Renal cortical epithelial cell (primary cell): ENCODE results near the gene MEIOB. TPM values are rescaled to one million over a fixed set of nuclear protein-coding genes. Genes with fewer than 3 reads are reported as not detected.
"Not testable (repeated sequence)": the region's sequence is repeated elsewhere in the genome, so short reads cannot be mapped to it uniquely, and the experiment has no call there.

ENCODE experiments used
- DNase-seq: peaks from one replicate; pipeline ENCODE4 v3.0.0-alpha.2; 2011; ENCODE audit warnings: low read depth
- total RNA-seq: library from RNA; depleted of rRNA; stranded (reverse); fragments of >200 nt; gene quantifications from 2 replicates; pipeline ENCODE4 v1.2.3, GENCODE V29; 2014

MEIOB gene, protein sequence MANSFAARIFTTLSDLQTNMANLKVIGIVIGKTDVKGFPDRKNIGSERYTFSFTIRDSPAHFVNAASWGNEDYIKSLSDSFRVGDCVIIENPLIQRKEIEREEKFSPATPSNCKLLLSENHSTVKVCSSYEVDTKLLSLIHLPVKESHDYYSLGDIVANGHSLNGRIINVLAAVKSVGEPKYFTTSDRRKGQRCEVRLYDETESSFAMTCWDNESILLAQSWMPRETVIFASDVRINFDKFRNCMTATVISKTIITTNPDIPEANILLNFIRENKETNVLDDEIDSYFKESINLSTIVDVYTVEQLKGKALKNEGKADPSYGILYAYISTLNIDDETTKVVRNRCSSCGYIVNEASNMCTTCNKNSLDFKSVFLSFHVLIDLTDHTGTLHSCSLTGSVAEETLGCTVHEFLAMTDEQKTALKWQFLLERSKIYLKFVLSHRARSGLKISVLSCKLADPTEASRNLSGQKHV
- 0.15 and 2.6 TPM in 2 replicates for total RNA-seq

DNA sequence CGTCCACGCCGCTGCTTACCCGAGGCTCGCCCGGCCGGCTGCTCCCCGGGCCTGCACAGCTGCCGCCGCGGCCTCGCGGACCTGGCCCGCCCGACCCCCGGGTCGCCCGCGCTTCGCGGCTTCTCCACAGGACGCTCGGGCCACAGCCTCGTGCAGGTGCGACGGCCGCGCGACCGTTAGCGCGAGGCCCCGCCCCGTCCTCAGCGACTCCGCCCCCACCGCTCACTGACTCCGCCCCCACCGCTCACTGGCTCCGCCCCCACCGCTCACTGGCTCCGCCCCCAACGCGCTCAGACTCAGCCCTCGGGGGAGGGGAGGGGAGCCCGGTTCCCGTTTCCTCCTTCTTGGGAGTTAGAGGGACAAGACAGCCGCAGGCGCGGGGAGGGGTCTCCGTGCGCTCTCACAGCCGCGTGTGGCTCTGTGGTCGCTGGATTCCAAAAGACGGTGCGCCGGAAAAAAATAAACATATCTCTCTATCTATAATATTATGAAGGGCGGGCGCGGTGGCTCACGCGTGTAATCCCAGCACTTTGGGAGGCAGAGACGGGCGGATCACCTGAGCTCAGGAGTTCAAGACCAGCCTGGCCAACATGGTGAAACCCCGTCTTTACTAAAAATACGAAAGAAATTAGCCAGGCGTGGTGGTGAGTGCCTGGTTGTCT is at the start of gene MEIOB:
TSS of gene MEIOB (minus strand) at position 191 of the 662 bp plus-strand sequence. CDS start 3,989 bp downstream, outside the sequence.
- no peak for DNase-seq

DNA sequence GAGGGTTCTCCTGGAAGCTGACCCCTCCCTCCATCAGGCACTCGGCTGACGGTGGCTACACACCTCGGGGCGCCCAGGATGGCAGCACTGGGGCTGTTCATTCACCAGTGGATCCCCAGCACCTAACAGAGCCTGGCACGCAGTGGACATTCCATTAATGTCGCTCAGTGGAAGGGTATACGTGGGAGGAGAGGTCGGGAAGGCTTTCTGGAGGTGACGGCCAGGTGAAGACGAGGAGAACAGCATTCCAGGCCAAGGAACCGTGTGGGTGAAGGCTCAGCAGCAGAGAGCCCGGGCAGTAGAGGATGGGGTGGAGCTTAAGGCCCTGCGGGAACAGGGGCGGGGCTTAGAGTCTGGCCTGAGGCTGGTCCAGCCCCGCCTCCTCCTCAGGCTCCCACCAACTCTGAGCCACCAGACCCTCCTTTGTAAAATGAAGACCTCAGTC is 48.8 kb upstream of the MEIOB start:
- no peak for DNase-seq

DNA sequence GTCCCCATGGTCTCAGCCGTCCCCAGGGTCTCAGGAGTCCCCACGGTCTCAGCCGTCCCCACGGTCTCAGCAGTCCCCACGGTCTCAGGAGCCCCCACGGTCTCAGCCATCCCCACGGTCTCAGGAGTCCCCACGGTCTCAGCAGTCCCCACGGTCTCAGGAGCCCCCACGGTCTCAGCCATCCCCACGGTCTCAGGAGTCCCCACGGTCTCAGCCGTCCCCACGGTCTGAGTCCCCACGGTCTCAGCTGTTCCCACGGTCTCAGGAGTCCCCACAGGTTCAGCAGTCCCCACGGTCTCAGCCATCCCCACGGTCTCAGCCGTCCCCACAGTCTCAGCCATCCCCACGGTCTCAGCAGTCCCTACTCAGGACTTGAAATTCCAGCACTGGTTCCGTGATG is 48.2 kb upstream of the MEIOB start:
- DNase-seq = not testable (repeated sequence)

DNA sequence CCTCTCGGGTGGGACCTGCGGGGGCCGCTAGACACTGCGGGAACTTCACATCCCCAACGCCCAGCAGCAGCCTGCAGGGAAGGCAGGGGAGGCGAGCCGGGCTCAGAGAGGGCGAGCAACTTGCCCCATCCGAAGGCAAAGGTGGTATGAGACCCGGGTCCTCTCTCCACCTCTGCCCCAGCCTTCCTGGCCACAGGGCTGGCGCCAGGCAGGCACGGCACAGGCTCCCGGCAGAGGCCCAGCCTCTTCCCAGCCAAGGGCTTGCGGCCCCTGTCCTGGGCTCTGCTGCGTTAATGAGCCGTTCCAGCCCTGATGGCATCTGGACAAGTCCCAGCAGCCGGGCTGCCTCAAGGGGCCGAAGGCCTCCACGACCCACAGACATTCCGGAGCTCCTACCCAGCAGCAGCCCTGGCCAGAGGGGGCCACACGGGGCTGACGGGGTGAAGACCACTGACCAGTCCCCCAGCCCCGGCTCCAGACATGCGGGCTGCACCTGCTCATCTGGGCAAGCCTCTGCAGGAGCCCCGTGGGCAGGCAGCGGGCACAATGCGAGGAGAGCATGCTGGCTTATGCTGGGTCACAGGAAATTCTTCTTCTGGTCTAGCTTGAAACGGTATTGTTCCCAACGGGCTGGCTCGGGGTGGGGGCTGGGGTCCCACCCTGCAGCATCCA is 47.5 kb upstream of the MEIOB start:
- DNase-seq = no peak

DNA sequence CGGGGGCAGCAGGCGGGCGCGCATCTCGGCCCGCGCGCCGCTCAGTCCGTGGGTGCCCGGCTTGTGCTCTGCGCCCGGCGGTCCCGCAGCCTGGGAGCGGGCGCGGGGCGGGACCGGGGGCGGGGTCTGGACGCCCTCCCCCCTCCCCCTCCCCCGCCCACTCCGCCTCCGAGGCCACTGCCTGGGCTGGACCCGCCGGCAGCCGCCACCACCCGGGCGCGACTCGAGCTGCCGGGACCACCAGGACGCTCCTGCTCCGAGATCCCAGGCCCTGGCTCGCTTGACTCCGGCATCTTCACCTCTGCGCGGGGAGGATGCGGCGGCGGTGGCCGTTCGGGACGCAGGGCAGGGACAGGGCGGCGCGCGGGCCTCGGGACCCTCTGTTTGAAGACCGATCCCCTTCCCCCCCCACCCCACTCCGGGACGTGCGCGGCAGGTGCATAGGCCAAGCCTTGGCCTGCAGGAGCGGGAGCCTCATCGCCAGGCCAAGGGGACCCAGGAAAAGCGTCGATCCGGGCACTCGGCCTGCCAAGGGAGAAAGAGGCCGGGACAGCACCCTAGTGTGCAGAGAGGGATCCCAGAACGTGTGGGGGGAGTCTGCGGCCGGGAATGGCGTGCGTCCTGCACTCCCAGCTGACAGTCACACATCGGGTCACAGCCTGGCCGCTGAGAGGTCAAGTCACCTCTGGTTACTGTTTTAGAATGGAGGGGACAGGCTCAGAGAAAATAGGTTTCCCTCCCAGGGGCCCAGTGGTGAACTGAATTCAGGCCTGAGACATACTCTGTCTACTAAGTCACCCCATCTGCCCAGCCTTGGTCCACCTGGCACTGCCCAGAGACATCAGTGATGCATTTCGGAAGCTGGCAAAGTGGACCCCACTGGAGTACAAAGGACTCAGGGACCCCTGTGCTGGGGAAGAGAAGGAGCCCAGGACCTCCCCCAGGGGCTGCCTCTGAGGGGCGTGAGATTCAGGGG is 46.7 kb upstream of the MEIOB start, which contains the start of gene HS3ST6:
TSS of gene HS3ST6 (minus strand) at position 65 of the 976 bp plus-strand sequence. CDS start 92 bp downstream, outside the sequence.
- no peak for DNase-seq

DNA sequence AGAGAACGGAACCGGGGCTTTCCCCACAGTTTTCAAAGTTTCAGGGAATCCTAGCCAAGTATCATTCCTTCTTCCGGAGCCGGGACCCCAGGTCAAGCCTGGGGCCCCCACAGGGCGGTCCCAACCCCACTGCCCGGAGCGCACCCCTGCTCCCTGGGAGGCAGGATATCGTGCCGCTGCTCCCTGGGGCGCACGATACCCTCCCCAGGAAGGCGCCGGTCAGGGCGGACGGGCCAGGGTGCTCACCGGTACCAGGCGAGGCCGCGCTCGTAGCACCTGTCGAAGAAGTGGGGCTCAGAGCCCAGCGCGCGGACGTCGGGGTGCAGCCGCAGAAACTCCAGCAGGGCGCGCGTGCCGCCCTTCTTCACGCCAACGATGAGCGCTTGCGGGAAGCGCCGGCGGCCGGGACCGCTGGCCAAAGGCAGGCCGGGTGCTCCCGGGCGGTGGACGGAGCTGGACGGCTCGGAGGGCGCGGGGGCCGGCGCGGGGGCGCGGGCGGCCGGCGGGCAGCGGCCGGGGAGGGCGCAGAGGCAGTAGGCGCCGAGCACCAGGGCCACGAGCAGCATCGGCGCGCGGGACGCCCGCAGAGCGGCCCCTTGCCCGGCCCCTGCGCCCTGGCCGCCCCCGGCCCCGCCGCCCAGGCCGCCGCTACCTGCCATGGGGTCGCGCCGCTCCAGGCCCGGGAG is 45.8 kb upstream of the MEIOB start:
- no peak for DNase-seq

DNA sequence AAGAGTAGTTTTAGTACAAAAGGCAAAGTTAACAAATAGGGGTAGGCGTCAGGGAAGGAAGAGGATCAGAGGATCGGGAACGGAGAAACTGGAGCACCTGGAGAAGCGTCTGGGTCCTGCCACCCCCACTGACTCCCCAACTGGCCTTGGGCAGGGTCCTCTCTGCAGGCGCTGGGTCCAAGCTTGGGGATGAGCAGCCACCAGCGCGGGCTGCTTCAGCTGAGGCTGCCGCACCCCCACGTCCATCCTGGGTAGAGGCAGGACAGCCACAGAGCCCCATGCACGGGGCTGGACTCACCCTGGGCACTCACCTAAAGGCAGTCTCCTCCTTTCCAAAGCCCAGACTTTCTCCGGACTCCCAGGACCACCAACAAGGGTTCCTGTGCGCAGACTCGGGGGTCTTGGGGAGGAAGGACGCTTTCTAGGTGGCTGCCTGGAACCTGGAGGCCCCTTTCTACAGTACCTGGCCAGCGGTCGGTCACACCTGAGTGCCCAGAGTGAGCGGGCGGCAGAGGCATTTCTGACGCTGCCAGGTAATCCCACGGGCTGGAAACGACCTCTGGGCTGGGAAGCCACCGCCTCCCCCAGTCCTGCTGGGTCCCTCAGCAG is 45.2 kb upstream of the MEIOB start:
- DNase-seq = no peak

DNA sequence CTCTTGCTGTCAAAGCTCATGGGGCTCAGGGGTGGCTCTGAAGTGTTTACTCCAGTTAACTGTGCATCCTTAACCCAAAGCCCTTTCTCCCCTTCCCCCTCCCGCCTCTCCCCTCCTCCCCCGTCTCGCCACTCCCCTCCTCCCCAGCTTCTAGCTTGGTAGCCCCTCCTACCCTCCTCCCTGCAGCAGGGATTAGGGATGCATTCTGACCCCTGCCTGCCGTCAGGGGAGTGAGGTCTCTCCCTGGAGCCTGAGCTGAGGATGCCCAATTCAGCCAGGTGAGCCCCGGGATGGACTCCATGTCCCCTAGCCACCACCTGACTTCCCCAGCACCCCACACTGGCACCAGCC is 44.7 kb upstream of the MEIOB start:
- DNase-seq = no peak

DNA sequence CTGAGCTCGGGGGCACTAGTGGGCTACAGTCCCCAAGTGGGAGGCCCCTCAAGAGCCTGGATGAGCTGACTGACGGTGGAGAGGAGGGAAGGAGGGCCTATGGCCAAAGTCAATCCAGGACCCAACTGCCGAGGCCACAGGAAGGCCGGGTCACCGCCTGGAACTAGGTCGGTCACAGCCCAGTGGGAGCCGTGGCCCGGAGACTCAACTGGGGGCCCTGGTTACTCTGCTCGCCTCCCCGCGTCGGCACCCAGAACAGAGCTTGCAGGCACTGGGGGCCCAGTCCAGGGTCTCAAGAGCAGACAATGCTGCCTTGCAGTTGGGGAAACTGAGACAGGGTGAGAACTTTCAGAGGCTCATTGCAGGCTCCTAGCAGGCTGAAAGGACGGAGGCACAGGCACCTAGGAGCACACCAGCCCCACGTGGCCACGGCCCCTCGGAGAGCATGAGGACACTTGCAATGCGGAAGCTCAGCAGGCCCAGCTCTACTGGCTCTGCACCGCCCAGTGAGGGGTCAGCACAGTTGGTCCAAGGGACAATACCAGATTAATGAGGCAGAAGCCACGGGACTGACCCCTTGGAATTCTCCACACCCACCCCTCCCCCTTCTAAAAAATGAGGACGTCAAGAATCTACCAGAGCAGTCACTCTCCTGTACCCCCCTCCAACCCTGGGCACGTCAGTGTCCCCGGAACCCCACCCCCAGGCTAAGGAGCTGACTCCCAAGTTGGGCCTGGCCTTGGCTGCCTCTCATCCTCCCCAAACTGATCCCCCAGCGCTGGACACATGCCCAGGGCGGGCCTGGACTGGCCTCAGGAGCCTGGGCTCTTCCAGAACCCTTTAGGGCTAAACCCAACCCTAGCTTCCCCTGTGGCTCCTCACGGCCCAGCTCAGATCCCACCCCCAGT is 44.0 kb upstream of the MEIOB start:
- no peak for DNase-seq

DNA sequence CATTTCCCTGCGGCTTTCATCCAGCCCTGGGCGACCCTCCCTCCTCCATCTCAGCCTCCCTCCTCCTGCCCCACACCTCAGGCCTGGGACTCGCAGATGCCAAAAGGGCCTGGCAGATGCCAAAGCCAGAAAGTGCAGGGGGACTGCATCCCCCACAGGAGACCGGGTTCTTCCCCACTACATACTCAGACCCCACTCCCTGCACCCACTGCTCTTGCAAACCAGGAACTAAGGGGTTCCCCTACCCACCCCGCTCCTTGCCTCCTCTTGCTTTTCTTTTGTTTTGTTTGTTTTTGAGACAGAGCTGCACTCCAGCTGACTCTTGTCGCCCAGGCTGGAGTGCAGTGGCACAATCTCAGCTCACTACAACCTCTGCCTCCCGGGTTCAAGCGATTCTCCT is 43.0 kb upstream of the MEIOB start:
- no peak for DNase-seq

DNA sequence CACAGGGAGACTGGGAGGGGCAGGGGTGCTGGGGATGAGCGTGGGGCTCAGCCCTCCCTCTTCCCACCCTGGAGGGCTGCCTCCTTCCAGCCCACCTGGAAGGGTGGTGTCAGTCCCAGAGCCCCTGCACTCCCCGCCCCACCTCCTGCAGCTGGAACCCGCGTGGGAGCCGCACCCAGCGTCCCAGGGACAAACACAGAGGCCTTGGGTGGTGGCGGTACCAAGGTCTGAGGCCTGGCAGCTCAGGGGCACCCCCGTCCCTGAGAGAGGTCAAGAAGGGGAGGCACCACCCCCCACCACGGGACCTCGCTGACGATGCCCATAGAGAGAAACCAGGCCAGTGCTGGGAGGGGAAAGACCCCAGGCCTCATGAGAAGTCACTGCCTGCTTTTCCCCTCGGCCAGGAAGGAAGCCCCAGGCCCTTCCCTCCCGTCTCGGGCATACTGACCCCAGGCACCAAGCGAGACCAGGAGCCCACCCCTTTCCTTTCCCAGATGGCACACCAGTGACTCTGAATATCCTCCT is 42.2 kb upstream of the MEIOB start:
- no peak for DNase-seq

DNA sequence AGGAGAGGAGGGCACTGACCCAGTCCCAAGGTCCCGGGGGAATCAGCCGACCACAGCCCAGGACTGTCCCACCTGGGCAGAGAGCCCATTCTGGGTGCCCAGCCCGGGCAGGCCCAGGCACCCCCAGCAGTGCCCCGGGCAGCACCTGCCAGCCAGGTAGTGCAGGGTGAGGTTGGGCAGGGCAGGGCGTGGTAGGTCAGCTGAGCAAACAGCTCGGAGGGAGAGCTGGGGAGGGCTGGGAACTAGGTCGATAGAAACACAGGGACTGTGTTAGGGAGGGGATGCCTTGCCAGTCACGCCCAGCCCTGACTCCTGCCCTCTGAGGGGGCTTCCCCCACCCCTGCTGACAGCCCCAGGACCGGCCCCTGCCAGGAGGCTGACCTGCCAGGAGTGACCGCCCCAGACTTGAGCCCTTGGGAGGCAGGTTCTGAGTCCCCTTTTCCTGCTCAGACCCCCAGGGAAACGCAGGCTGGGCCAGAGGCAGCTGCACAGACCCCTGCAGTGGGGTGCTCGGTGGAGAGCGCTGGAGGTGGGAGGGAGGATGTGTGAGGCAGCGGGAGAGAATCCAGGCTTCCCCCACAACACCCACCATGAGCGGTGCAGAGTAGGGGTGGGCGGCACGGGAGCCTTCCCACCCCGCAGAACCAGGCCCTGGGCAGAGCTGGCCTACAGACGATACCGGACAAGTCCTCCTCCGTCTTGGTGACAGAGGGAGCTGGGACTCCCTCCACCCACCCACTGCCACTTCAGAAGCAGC is 41.5 kb upstream of the MEIOB start:
- no peak for DNase-seq

DNA sequence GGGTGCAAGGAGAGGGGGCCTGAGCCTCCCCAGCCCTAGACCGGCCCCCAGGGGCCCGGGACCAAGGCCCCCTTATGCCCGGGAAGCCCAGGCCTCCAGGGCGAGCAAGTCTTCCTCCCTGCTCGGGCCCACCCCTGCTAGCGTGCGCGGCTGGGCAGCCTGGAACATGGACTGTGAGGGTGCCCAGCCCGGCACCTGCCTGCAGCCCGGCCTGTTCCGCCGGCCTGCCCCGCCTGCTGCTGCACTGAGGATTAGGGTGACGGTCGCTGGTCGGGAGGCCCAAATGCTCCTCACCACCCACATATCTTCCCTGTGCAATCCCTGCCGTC is 40.2 kb upstream of the MEIOB start:
- DNase-seq = no peak

DNA sequence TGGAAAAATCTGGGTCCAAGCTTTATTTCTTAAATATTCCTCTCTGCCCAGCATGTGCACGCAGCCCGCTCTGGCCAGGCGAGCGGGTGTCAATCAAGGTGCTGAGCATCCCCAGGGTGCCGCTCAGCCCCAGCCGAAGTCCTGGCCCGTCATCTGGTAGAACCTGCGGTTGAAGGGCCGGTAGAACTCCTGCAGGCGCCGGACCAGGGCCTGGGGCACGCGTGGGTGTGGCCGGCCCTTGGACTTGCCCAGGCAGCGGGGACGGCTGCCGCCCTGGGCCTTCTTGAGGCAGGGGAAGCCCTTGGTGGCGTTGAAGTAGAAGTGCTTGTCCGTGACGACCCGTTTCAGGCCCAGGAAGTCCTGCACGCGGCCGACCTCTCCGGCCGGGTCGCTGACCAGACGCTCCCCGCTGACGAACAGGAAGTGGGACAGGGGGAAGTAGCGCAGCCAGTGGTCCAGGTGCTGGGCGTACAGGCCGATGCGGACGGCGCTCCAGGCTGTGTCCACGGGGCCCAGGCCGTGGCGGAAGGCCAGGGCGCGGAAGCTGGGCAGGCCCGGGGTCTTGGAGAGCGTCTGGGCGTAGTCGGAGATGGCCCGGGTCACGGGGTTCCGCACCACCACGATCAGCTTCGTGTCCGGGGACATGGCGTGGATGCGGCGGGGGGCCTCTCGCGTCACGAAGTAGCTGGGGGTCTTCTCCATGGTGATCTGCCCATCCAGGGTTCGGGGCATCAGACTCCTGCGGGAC is 39.7 kb upstream of the MEIOB start:
- DNase-seq = no peak

DNA sequence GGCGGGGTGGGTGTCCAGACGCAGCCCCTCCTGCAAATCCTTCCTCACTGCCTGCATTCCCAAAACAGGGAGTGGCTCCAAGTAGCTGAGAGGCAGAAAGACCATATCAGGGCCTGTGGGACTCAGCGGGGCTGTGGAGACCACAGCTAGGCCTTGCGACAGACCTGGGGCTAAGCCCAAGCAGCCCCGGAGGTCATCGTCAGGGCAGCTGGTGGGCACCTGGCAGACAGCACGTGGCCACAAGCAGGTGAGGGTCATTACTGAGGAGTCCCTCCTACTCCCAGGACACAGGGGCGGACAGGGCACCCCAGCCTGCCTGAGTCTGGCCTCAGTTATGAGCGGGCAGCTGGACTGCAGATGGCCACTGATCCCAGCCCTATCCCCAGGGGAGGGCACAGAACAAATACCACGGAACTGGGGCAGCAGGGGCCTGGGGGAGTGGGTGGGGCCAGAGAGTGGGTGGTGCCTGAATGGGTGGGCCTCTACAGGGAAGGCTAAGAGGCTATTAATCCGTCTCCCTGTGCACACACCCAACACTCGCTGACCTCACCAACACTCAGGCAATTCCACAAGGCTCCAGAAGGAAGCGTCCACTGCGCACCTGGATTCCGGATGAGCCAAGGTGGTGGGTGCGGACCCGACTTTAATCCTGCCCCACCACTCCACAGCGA is 37.7 kb upstream of the MEIOB start:
- DNase-seq = no peak

DNA sequence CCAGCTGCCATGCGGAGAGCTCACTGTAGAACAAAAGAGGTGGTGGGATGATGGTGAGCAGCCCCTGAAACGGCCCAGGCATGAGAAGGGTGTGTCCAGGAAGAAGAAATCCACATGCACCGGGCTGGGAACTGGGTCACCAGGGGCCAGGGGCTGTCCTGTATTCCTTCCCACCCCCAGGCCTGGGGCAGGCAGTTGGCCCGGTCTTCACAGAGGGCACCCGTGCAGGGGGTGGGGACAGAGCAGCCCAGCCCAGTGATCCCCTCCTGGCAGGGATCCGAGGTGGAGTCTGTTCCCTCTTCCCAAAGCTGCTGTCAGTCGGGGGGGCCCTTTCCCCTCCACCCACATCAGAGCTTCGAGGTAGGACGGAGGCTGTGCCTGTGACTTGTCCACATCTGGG is 37.0 kb upstream of the MEIOB start:
- DNase-seq = no peak

DNA sequence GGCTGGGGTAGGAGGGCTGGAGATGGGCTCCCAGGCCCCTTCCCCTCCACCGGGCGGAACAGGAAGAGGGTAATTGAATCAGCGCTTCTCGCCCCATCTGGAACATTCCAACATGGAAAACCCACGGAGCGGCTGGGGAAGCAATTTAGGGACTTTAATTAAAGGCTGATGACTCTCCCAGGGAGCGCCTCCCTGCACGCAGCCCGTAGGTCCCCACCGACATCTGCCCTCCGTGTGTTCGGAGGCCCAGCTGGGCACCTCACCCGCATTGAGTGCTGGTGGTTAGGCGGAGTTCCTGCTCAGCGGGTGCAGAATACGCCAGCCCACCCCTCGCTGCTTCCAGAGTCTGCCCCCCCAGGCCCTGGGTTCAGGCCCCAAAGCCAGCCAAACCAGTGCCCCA is 36.2 kb upstream of the MEIOB start:
- no peak for DNase-seq
